ENCODE results near the gene NDUFA6.

The NDUFA6 gene

GRCh38 chr22:42070517-42071422 is 19.8 kb downstream of the NDUFA6 start, which contains the start of gene NAGA (continued):
- no peak for TF ChIP-seq ZBTB49 (tag by site-specific recombination; IDR thresholded peaks at IDR 0.05; ENCODE audit: low read depth)
- peak; percentile 57 for TF ChIP-seq PRDM10 (tag by site-specific recombination; IDR thresholded peaks at IDR 0.05)
- no peak for TF ChIP-seq ZNF311 (tag by site-specific recombination; IDR thresholded peaks at IDR 0.05; ENCODE audit: borderline replicate concordance)
- TF ChIP-seq ZBTB48 (tag by site-specific recombination; IDR thresholded peaks at IDR 0.05), result peak; percentile 16; the same call in 1 of the 2 replicates

- Histone ChIP-seq H3K9me3 (ENCODE audit: control insufficient read depth, insufficient read depth, low read depth, low read length) (no peaks in the 10 kb centered on the region), H3K27ac (ENCODE audit: extremely low read depth, low read depth, low read length) (no peak overlapping the region; the same call in 1 of the 2 replicates), H3K36me3 (ENCODE audit: control insufficient read depth in 2 of 2, insufficient read depth in 1 of 2, low read length in 2 of 2) (peaks cover 4 to 41% of the 10 kb centered on the region in 2 experiments; a peak in 2 of 3 replicates), H3K4me3 (ENCODE audit: low read depth, low read length) (peak overlapping the region; percentile 56), H3K4me1 (ENCODE audit: control insufficient read depth, insufficient read depth, low read length) (peaks cover 2% of the 10 kb centered on the region; the same call in 1 of the 2 replicates)
- ChIA-PET CTCF (interaction anchor here (0.7 to 1.4 kb wide), 4 partner anchors 10 to 404 kb away, joined by 3 to 7 read pairs (median 4); partner anchors contain the start of genes NDUFA6 and SMDT1), POLR2A (interaction anchor here (0.6 to 2.2 kb wide), 6 partner anchors 9 to 402 kb away, joined by 3 to 19 read pairs (median 5); partner anchors contain the start of genes CENPM, NDUFA6 and SMDT1)
- no peak for TF ChIP-seq ZNF391 (tag by site-specific recombination; IDR thresholded peaks at IDR 0.05; ENCODE audit: borderline replicate concordance, low read depth)
- TF ChIP-seq AEBP2 (tag by site-specific recombination; IDR thresholded peaks at IDR 0.05; ENCODE audit: borderline replicate concordance), result no peak
- no peak for TF ChIP-seq ZNF280C (tag by site-specific recombination; IDR thresholded peaks at IDR 0.05)
- TF ChIP-seq ZSCAN23 (tag by site-specific recombination; IDR thresholded peaks at IDR 0.05), result no peak
- no peak for TF ChIP-seq ZNF571 (tag by site-specific recombination; IDR thresholded peaks at IDR 0.05)
- TF ChIP-seq ZBTB48 (tag by site-specific recombination; IDR thresholded peaks at IDR 0.05), result 0 out of 2 replicates have a peak, but pooled peaks have one; percentile 34
Observed at GRCh38 chr22:42069801-42070516, 20.6 kb downstream of the NDUFA6 start.
